DOHH2 (cell line): ENCODE results near the gene TAMM41.

Experiments
- EZH2phosphoT487 ChIP-seq: fragments of 200-600 bp; sonication (generic); IDR thresholded peaks from 2 replicates; pipeline ENCODE4 v1.6.1; 2017; ENCODE audit warnings: borderline replicate concordance, mild to moderate bottlenecking, antibody characterized with exemption, low read length, moderate library complexity, mixed read lengths
- TF ChIP-seq, protein P1 (sequence below): fragments of 200-600 bp; sonication (generic); IDR thresholded peaks from one replicate; pipeline ENCODE4 v1.5.1; 2014; ENCODE audit warnings: antibody characterized with exemption, mild to moderate bottlenecking, low read depth, low read length; ENCODE audit not compliant: poor library complexity, severe bottlenecking

DNA sequence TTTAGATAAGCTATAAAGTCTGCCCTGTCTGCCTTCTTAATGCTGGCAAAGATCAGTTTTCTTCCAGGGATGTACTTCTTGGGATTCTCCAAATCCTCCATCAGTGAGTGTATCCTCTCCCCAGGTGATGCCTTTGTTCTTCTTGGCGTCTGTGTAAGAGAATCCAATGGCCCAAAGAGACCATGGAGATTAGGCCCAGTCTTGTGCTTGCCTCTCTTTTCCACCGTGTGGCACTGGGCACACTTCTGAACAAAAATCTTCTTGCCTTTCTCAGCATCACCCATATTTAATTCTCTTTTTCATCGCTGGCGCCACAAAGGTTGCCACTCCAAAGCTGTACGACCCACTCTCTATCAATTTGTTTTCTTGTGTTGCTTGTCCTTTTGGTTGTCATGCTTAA lies 32.2 kb upstream of the TAMM41 start:
- TF ChIP-seq, protein P1, sequence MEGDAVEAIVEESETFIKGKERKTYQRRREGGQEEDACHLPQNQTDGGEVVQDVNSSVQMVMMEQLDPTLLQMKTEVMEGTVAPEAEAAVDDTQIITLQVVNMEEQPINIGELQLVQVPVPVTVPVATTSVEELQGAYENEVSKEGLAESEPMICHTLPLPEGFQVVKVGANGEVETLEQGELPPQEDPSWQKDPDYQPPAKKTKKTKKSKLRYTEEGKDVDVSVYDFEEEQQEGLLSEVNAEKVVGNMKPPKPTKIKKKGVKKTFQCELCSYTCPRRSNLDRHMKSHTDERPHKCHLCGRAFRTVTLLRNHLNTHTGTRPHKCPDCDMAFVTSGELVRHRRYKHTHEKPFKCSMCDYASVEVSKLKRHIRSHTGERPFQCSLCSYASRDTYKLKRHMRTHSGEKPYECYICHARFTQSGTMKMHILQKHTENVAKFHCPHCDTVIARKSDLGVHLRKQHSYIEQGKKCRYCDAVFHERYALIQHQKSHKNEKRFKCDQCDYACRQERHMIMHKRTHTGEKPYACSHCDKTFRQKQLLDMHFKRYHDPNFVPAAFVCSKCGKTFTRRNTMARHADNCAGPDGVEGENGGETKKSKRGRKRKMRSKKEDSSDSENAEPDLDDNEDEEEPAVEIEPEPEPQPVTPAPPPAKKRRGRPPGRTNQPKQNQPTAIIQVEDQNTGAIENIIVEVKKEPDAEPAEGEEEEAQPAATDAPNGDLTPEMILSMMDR, result no peak
- no peak for TF ChIP-seq EZH2phosphoT487
